ENCODE results near the gene PPARG. TPM values are rescaled to one million over a fixed set of nuclear protein-coding genes. Genes with fewer than 3 reads are reported as not detected.

Gene PPARG
- total and polyA plus RNA-seq, 8 donors = 7.9 to 85.2 (median 29.3) TPM

- no peaks in the 10 kb centered on the region for H3K27me3 ChIP-seq
- peaks cover 7 to 35% (median 10%) of the 10 kb centered on the region in 4 donors for H3K4me1 ChIP-seq
- intact Hi-C loops (cut with DNase I; ENCODE audit: low total_unique reads) = no loop called here
- WGBS, 5 donors = 58 to 84% (median 67%) methylated on average over 11 of the region's 11 CpGs
- H3K4me3 ChIP-seq = no peak overlapping the region
- no peaks in the 10 kb centered on the region for H3K9me3 ChIP-seq
- H3K27ac ChIP-seq = peak overlapping the region; percentile 26 to 79 (median 59)
- peak; percentile 33 to 66 for DNase-seq
- H3K36me3 ChIP-seq = peaks cover 0 to 7% (median 0%) of the 10 kb centered on the region in 4 donors
- TF ChIP-seq CTCF (IDR thresholded peaks at IDR 0.05) (no peak), POLR2AphosphoS5 (IDR thresholded peaks at IDR 0.05) (peak in 2 of 3 donors; percentile 54 to 77)
Observed at GRCh38 chr3:12409684-12410596, 121.1 kb downstream of the PPARG start.

- 88 to 100% (median 93%) methylated on average over 1 of the region's 1 CpG for WGBS, 5 donors
- DNase-seq = no peak
- no peaks in the 10 kb centered on the region for H3K9me3 ChIP-seq
- no peak for TF ChIP-seq CTCF (IDR thresholded peaks at IDR 0.05)
- no peak for TF ChIP-seq POLR2AphosphoS5 (IDR thresholded peaks at IDR 0.05)
- TF ChIP-seq POLR2A (IDR thresholded peaks at IDR 0.05) = no peak
- no peak for TF ChIP-seq EP300 (IDR thresholded peaks at IDR 0.05)
- no peaks in the 10 kb centered on the region for H3K27me3 ChIP-seq
- H3K4me3 ChIP-seq = no peak overlapping the region
- peaks cover 0 to 13% (median 9%) of the 10 kb centered on the region in 4 donors for H3K4me1 ChIP-seq
- H3K36me3 ChIP-seq = no peaks in the 10 kb centered on the region
- intact Hi-C loops (cut with DNase I; ENCODE audit: low total_unique reads) = no loop called here
- no peak overlapping the region for H3K27ac ChIP-seq
Observed at GRCh38 chr3:12413721-12414255, 124.9 kb downstream of the PPARG start.

GRCh38 chr3:12415014-12415680 is 126.3 kb downstream of the PPARG start:
- Histone ChIP-seq H3K27me3 (no peaks in the 10 kb centered on the region), H3K27ac (no peak overlapping the region), H3K4me3 (no peak overlapping the region), H3K36me3 (no peaks in the 10 kb centered on the region), H3K9me3 (no peaks in the 10 kb centered on the region), H3K4me1 (peaks cover 0 to under 1% (median 0%) of the 10 kb centered on the region in 4 donors)
- intact Hi-C loops (cut with DNase I; ENCODE audit: low total_unique reads) = no loop called here
- TF ChIP-seq POLR2AphosphoS5 (IDR thresholded peaks at IDR 0.05) (no peak), POLR2A (IDR thresholded peaks at IDR 0.05) (no peak), CTCF (IDR thresholded peaks at IDR 0.05) (no peak), EP300 (IDR thresholded peaks at IDR 0.05) (no peak)
- 74 to 89% (median 82%) methylated on average over 4 of the region's 4 CpGs for WGBS, 5 donors
- DNase-seq = no peak

GRCh38 chr3:12416731-12417130 is 127.9 kb downstream of the PPARG start:
- DNase-seq = no peak
- TF ChIP-seq POLR2AphosphoS5 (IDR thresholded peaks at IDR 0.05) (no peak), POLR2A (IDR thresholded peaks at IDR 0.05) (no peak), CTCF (IDR thresholded peaks at IDR 0.05) (no peak), EP300 (IDR thresholded peaks at IDR 0.05) (no peak)
- no peaks in the 10 kb centered on the region for H3K9me3 ChIP-seq
- H3K27me3 ChIP-seq = no peaks in the 10 kb centered on the region
- H3K4me3 ChIP-seq = no peak overlapping the region
- WGBS, 5 donors = 90 to 93% (median 91%) methylated on average over 8 of the region's 8 CpGs
- H3K36me3 ChIP-seq = peaks cover 0 to 9% (median 0%) of the 10 kb centered on the region in 4 donors
- intact Hi-C loops (cut with DNase I; ENCODE audit: low total_unique reads) = no loop called here
- H3K27ac ChIP-seq = no peak overlapping the region
- no peaks in the 10 kb centered on the region for H3K4me1 ChIP-seq

Data from stomach (tissue), 9 donors.